ENCODE measurements around the gene GRIK1.

The GRIK1 gene

DNA sequence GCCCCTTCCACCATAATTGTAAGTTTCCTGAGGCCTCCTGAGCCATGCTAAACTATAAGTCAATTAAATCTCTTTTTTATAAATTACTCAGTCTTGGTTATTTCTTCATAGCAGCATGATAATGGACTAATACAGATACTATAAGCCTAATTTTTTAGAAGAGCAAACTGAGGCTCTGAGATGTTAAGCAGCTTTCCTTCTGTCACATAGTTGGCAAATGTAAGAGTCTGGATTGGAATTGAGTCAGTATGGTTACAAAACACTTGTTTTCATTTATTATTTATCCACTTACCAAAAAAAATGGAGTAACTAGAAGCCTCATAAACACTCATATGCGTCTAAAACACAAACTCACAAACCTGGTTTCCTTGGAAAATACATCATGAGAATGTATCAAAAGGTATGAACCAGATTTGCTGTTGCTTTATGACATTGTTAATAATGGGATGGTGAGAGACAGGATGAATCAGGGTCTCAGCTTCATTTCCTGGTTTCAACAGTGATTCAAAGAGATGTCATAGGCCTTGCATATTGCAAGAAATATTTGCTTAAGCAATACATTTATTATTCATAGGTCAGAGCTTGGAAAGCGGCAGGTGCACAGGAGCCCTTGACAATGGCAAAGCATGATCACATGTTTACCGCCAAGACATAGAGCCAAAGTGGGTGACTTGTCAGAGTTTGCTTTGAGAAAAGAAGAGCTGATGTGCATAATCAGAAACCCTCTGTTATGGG lies 221.5 kb downstream of the GRIK1 start:
- no peak for DNase-seq (ENCODE audit: low spot score)

DNA sequence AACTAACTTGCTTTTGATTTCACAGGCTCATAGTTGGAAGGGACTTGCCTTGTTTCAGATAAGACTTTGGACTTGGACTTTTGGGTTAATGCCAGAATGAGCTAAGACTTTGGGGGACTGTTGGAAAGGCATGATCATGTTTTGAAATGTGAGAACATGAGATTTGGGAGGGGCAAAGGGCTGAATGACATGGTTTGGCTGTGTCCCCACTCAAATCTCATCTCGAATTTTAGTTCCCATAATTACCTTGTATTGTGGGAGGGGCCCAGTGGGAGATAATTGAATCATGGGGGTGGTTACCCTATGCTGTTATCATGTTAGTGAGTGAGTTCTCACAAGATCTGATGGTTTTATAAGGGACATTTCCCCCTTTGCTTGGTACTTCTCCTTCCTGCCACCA lies 222.1 kb downstream of the GRIK1 start:
- DNase-seq (ENCODE audit: low spot score): no peak

DNA sequence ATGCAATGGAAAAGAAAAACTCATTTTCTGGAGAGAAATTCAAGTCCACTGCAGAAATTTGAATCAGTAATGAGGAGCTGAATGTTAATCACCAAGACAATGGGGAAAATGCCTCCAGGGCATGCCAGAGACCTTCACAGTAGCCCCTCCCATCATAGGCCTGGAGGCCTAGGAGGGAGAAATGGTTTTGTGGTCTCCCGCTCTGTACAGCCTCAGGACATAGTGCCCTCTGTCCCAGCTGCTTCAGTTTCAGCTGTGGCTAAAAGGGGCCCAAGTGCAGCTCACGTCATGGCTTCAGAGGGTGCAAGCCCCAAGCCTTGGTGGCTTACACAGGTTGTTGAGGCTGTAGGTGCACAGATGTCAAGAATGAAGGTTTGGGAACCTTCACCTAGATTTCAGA lies 223.0 kb downstream of the GRIK1 start:
- no peak for DNase-seq (ENCODE audit: low spot score)

DNA sequence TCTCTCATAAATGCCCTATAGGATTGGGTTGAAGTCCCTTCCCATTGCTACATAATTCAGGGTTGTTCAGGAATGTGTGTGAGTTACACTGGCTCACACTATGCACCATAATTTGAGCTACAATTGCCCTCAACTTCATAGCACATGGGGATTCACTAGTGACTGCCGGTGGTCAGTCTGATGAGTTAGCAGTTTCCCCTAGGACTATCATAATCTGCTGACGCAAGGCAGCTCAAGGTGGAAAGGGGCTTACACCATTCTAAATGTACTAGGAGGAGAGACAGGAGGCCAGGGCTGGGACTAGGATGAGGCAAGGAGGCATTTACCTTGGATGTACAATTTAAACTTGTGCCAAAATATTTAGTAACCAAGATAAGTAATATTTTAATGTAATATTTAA lies 224.7 kb downstream of the GRIK1 start:
- DNase-seq (ENCODE audit: low spot score): no peak

- DNase-seq (ENCODE audit: low spot score): no peak
Observed at GRCh38 chr21:29712818-29713217, 227.0 kb downstream of the GRIK1 start.

- no peak for DNase-seq (ENCODE audit: low spot score)
Observed at GRCh38 chr21:29711236-29711635, 228.6 kb downstream of the GRIK1 start.

- no peak for DNase-seq (ENCODE audit: low spot score)
Observed at GRCh38 chr21:29710498-29710897, 229.3 kb downstream of the GRIK1 start.

GRCh38 chr21:29708401-29708800 lies 231.4 kb downstream of the GRIK1 start:
- no peak for DNase-seq (ENCODE audit: low spot score)

DNA sequence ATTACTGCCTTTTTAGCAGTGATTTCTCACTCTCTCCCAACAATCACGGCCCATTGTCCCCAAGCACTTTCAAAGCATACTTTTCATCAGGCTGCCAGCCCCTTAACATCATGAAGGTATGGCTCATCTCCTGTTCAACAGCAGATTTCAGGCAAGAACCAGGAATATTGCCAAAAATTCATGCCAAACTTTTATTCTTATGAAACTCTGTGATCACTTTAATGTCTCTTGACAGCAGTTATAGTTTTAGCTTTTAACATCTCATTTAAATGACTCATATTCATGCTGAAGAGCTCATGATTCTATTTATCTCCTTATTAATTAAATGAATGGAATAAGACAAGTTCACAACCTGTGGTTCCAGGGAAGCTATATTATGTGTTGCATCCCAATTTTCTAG lies 235.1 kb downstream of the GRIK1 start:
- DNase-seq (ENCODE audit: low spot score): no peak

DNA sequence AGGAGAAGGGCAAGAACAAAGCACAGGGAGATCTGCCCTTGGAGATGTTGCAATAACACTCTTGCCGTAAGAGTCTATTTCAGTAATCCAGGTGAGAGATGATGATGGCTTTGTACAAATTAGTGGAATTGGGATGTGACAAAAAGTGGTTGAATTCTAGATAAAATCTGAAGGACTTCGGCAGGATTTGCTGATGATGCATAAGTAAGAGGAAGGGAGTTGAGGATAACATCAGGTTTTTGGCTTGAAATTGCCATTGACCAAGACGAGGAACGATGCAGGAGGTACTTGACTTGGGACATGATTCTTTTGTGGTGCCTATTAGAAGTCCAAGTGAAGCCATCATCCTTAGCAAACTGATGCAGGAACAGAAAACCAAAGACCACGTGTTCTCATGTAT lies 238.1 kb downstream of the GRIK1 start:
- DNase-seq (ENCODE audit: low spot score): no peak

DNA sequence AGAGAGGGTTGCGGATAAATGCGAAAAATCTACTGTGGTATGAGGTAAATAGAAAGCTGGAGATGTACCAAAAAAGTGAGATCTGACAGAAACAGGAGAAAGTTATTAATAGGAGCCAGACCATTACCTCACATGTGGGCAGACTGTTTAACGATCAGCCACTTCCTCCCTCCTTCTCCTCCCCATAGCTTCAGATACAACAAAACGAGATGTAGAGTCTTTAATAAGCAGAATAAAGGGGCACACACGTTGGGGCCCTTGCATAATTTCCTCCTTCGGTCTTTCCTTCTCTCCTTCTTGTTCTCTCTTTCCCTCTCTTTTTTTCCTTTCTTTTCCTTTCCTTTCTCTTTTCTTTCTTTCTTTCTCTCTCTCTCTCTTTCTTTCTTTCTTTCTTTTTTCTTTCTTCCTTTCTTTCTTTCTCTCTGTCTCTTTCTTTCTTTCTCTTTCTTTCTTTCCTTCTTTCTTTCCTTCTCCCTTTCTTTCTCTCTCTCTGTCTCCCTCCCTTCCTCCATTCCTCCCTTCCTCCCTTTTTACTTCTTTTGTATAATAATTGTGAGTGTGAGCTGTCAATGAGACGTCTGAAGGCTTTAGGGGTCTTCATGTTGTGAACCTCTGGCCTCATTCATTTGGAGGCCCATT lies 242.1 kb downstream of the GRIK1 start:
- no peak for DNase-seq (ENCODE audit: low spot score)

DNA sequence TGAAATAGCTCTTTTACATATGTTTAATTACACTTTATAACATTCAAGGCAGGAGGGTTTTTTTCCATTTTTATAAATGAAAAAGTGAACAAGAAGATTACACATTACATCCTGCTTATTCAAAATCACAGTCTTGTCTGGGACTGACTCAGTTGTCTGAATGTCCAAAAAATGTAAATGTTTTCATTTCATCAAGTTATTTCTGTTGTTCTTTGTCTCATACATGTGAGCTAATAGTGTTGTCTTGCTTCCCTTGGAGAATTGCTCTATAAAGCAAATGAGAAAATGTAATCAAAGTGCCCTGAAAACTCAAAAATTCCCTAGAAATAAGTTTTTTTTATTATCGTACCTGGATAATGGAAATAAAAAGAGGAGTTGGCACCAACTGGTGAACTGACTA lies 242.9 kb downstream of the GRIK1 start:
- no peak for DNase-seq (ENCODE audit: low spot score)

DNA sequence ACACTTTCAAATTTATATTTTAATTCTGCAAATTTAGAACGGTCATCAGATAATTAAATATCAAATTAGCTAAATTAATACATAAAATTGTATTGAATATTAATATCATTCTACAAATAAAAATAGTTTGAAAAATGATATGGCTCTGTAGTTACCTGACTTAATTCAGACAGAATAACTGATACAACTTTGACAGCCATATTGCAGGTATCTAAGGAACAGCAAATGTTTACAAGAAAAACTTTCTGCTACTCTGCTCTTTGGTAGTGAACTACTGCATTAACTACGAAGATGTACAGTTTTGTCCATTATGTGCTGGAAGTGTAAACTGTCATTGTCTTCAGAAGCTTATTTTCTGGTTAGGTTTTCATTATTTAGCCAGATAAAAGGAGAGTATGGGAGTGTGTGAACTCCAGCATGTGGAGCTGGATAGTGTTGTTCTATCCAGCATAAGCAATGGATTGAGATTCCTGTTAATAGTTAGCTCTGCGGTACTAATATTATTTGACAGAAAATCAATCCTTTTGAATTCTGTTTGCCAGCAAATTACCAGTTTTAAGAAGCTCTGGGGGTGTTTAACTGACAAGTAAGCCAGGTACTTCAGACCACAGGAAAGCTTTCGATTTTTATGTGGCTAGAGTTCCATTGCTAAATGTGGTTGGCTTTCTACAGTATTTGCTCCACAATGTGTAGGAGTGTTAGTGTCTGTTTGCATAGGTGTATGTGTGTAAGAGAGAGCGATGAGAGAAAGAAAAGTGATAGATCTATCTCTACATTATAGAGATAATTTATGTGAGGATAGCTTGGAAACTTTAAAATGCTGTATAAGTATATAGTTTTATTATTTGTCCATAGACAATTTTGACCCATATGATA lies 247.9 kb downstream of the GRIK1 start:
- DNase-seq (ENCODE audit: low spot score): no peak

DNA sequence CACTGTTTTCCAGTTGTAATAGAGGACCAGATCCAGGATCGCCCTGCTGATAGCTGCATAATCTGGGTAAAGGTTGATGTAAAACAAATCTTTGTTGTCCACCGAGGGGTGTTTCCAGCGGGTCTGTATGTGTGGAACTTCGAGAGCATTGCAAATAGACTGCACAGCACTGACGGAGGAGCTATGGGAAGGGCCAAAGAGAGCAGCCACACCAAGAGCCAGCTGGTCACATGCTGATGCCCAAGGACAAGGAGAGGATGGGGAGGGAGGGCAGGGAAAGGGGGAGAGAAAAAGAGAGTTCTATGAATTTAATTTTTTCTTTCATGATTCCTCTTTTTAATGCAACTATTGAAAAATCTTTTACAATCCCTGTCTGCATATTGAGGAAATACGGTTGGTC lies 250.0 kb downstream of the GRIK1 start:
- DNase-seq (ENCODE audit: low spot score): no peak

DNA sequence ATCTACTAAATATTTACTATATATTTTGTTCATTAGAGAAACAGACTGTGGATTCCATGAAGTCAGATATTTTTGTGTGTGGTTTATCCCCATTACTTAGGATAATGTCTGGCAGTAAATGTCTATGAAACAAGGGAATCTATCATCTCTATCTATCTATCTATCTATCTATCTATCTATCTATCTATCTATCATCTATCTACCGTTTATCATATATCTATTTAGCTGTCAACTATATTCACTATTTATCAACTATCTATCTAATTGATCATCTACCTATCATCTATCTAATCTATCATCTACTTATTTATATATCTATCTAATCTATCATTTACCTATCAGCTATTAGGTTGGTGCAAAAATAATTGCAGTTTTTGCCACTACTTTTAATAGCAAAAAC lies 255.7 kb downstream of the GRIK1 start:
- no peak for DNase-seq (ENCODE audit: low spot score)

GRCh38 chr21:29682800-29683199 lies 257.0 kb downstream of the GRIK1 start:
- DNase-seq (ENCODE audit: low spot score): no peak

DNA sequence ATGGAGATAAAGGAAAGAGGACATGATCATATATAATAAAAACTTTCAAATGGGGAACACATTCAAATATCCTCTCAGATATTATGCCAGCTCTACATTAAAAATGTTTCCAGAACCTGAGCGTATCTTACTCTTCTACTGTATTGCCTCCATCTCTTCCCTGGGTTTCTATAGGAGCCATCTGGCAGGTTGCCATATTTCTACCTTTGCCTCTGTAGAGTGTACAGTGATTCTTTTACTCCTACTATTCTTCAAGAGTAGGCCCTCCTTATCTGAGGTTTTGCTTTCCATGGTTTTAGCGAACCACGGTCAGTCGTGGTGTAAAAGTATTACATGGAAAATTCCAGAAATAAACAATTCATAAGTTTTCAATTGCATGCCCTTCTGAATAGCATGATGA lies 259.5 kb downstream of the GRIK1 start:
- no peak for DNase-seq (ENCODE audit: low spot score)

DNA sequence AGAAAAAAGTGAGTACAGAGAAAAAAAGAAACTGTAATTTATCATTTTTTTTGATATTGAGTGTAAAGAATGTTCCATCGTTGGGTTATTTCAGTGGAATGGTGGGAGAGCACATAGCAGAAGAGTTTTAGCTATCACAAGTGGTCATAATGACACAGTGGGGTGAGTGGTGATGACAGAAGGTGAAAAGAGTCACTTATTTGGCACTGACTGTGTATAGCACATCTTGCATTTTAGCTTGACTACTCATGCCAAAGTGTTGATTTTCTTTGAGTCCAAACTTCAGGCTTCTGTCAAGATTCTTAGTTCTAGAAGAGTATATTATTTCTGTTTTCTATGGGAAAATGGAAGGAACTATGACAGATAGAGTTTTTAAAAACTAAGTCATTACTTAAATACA lies 261.2 kb downstream of the GRIK1 start:
- DNase-seq (ENCODE audit: low spot score): no peak

DNA sequence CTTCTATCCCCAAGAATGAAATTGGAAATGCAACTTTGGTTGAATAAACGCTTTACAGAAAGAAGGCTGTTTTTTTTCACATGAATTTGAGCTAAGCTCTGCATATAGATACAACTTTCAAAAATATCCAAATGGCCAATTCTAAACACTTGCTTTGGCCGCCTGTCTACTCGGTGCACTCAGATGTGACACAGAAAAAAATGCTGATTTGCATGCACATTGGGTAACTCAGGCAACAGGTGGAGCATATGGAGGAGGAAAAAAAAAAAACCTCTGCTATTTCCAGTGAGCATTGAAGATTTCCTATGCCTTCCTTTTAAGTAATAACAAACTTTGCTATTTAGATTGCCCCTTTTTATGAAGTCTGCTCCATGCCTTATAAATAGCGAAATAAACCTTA lies 262.5 kb downstream of the GRIK1 start:
- no peak for DNase-seq (ENCODE audit: low spot score)

- DNase-seq (ENCODE audit: low spot score): no peak
Observed at GRCh38 chr21:29676395-29676794, 263.4 kb downstream of the GRIK1 start.

GRCh38 chr21:29675451-29675850 lies 264.3 kb downstream of the GRIK1 start:
- DNase-seq (ENCODE audit: low spot score): no peak

DNA sequence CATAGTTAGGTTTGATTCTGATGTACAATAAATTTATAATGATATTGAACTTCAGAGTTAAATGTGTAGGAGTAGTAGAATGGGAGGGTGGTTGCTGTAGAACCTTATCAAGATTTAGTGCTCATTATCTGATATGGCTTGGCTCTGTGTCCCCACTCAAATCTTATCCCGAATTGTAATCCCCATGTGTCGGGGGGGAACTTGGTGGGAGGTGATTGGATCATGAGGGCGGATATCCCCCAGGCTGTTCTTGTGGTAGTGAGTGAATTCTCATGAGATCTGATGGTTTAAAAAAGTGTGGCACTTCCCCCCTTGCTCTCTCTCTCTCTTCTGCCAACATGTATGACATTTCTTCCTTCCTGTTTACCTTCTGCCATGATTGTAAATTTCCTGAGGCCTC lies 265.5 kb downstream of the GRIK1 start:
- no peak for DNase-seq (ENCODE audit: low spot score)

- no peak for DNase-seq (ENCODE audit: low spot score)
Observed at GRCh38 chr21:29673096-29673610, 266.6 kb downstream of the GRIK1 start.
